Measurements from ENCODE around the gene NEUROG2.
"Not testable (repeated sequence)": the region's sequence is repeated elsewhere in the genome, so short reads cannot be mapped to it uniquely, and the experiment has no call there.

NEUROG2 gene

GRCh38 chr4:112492321-112492720 lies 23.7 kb downstream of the NEUROG2 start:
- DNase-seq (ENCODE audit: low read depth, low spot score) = peak; percentile 75

- not testable (repeated sequence) for DNase-seq (ENCODE audit: low read depth, low spot score)
These were observed 25.2 kb downstream of the NEUROG2 start for GRCh38 chr4:112490808-112491207.

- DNase-seq (ENCODE audit: low read depth, low spot score) = no peak
These were observed 30.1 kb downstream of the NEUROG2 start for GRCh38 chr4:112485930-112486329.

GRCh38 chr4:112473985-112474384 lies 42.0 kb downstream of the NEUROG2 start:
- DNase-seq (ENCODE audit: low read depth, low spot score) = no peak

- no peak for DNase-seq (ENCODE audit: low read depth, low spot score)
These were observed 43.7 kb downstream of the NEUROG2 start for GRCh38 chr4:112472318-112472717.

All from astrocyte of the hippocampus (primary cell).